Activated CD4-positive, alpha-beta T cell treated with anti-CD3 and anti-CD28 coated beads, Interleukin-2, amount 50 U/mL, for 24 hours (primary cell): ENCODE results near the gene C3orf62.
"Not testable (repeated sequence)": the region's sequence is repeated elsewhere in the genome, so short reads cannot be mapped to it uniquely, and the experiment has no call there.

Experiments
- DNase-seq, 2 donors: peaks; one replicate each; pipeline ENCODE4 v3.0.0-alpha.2; 2020; ENCODE audit warnings: low read depth in 1 of 2, low spot score in 1 of 2

The C3orf62 gene

DNA sequence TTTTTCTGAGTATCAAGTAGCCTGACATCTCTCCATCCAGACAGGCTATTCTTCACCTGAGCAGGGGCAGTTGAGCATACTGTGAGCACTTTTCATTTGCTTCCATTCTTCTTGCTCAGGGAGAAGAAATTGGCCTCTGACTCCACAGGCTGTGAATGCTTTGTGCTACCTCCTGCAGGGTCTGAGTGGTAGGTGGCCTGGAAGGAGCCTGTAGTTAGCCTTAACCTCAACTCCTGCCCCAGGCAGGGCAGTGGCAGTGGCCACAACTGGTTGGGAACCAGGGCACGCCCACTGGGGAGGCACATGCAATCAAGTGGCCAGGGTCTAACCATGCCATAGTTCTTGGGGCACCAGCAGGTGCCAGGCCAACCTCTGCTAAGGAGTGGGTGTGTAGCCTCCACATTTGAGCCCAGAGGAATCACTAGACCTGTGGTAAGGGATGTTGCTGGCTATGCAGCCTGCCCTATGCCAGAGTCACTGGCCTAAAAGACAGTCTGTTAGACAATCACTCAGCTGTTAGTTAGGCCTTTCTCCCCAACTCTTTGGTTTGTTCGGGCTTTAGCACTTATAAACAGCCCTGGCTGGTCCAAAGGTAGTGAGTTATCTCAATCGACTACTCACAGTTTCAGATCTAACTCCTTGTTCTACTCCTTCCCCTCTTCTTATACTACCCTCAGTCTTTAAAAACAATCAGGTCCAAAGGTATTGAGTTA, 7.4 kb downstream of the C3orf62 start:
- no peak for DNase-seq

DNA sequence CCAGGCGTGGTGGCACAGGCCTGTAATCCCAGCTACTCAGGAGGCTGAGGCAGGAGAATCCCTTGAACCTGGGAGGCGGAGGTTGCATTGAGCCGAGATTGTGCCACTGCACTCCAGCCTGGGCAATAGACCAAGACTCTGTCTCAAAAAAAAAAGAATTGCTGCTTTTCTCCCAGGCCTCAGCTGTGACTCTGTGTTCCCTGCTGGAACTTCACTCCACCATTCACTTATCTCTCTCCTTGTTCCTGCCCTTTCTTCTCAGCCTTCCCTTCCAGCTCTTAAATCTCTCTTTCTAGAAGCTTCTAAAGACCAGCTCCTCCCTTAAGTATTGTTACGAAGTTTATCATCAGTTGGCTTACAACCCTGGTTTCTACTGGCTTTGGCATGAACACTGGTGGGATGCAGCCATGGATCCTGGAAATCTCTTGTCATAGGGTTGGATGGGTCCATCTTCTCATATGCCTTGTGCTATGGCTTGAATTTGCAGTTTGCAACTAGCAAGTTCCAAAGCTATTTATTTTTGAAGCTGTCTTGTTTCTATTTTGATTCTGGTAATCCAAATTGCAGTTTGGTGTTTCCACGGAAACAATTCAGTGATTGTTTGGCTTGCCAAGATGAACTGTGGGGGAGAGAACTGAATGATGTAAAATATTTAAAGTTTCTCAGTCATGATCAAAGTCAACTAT, 10.5 kb downstream of the C3orf62 start:
- DNase-seq: no peak

DNA sequence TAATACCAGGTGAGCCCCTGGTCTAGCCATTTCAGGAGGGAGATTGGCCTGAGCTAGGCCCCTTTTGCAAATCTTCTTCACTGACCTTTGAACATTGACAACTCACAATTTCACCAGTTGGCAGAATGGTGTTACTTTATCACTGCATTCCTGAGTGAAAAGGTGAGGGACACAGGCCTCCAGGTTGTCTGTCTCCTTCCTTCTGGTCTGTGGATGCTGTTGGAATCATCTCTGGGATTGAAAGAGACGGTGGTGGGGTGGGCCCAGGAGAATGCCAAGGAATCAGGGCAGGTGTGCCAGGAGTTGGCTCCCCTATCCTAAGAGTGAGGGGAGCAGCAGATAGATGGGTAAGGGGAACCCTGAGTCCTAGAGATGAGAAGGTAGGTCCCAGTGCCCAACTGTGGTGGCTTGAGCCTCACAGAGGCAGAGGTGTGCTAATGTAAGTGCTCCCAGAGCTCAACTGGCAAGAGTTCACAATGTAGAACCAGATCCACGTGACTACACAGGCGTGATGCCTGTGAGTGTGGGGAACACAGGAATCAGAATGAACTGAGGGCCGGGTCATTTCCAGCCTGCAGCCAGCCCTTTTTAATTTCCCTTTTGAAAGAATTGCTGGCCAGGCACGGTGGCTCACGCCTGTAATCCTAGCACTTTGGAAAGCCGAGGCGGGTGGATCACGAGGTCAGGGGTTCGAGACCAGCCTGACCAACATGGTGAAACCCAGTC, 11.2 kb downstream of the C3orf62 start:
- DNase-seq: no peak

GRCh38 chr3:49263159-49263889, 13.7 kb downstream of the C3orf62 start:
- DNase-seq: no peak

GRCh38 chr3:49260806-49261324, 16.2 kb downstream of the C3orf62 start:
- no peak for DNase-seq

GRCh38 chr3:49257187-49257586, 19.8 kb downstream of the C3orf62 start:
- DNase-seq: no peak

DNA sequence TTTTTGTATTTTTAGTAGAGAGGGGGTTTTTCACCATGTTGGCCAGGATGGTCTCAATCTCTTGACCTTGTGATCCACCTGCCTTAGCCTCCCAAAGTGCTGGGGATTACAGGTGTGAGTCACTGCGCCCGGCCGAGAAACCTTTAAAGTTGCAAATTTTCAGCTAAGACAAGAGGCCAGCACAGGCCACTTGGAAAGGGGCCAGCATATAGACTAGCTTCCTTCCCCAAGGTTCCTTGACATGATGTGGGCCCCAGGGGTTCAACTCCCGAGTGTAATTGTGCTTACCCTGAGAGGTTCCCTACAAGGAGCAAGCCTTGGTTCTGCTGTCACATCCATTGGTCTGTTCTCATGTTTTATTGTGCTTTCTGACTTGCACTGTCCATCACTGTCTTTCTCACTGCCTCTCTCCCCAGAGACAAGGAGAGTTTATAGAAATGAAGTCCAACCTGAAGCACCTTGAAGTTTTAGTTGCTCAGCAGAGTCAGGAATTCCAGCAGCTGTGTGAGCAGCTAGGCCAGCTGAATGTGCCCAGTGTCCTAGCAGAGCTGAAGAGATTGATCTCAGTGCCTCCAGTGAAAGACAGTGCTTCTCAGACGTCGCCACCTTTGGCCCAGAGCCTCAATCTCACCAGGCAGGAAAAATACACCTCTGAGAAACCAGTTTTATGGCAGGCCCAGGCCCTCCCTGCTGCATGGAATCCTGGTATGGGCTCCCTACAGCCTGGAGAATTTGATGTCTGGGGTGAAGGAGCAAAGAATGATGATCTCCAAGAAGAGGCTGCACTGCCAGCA, 21.1 kb downstream of the C3orf62 start:
- DNase-seq: no peak

GRCh38 chr3:49255112-49255511, 21.9 kb downstream of the C3orf62 start:
- no peak for DNase-seq

DNA sequence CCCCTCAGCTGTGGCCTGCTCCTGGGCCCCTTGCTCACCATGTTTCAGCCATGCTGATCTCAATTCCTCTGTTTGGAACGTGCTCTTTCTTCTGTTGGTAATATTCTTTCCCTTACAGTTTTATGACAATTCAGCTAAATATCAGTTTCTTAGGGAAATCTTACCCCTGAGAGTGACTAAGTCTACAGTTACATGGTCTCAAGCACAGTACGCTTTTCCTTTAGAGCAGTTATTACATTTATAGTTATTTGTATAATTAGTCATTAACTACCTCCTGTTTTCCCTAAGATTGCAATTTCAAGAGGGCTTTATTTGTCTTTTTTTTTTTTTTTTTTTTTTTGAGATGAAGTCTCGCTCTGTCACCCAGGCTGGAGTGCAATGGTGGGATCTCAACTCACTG, 23.5 kb downstream of the C3orf62 start:
- no peak for DNase-seq

- DNase-seq: no peak
Measured at GRCh38 chr3:49248840-49249227, 28.2 kb downstream of the C3orf62 start.

DNA sequence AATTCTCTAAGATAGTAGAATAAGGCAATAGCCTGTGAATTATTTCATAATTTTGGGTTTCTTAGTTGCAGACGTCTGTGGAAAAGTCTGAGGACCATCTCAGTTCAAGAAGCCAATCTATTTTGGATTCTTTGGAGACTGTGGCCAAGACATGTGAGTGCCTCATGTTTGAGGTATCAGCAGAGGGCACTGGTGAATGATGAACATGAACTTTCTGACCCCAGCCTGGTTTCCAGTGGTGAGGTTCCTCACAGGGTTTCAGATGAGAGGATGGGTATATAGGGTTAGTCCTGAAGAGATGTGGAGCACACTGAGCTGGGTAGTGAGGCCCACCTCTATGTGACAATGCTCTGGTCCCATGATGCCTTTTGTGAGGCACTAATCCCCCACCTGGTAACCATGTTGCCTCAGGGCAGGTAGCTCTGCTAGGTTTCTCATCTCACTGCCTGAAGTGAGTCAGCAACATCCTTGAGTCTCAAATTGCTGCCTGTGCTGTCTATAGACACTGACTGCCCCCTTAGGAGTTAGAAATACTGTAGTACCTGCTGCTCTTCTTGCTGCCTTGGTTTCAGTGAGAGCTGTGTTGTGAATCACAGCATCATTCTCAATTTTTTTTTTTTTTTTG, 32.3 kb downstream of the C3orf62 start:
- DNase-seq: no peak

DNA sequence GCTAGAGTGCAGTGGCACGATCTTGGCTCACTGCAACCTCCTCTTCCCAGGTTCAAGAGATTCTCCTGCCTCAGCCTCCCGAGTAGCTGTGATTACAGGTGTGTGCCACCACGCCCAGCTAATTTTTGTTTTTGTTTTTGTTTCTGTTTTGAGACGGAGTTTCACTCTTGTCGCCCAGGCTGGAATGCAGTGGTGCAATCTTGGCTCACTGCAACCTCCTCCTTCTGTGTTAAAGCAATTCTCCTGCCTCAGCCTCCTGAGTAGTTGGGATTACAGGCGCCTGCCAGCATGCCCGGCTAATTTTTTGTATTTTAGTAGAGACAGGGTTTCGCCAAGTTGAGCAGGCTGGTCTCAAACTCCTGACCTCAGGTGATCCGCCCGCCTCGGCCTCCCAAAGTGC, 36.9 kb downstream of the C3orf62 start:
- DNase-seq: not testable (repeated sequence)

DNA sequence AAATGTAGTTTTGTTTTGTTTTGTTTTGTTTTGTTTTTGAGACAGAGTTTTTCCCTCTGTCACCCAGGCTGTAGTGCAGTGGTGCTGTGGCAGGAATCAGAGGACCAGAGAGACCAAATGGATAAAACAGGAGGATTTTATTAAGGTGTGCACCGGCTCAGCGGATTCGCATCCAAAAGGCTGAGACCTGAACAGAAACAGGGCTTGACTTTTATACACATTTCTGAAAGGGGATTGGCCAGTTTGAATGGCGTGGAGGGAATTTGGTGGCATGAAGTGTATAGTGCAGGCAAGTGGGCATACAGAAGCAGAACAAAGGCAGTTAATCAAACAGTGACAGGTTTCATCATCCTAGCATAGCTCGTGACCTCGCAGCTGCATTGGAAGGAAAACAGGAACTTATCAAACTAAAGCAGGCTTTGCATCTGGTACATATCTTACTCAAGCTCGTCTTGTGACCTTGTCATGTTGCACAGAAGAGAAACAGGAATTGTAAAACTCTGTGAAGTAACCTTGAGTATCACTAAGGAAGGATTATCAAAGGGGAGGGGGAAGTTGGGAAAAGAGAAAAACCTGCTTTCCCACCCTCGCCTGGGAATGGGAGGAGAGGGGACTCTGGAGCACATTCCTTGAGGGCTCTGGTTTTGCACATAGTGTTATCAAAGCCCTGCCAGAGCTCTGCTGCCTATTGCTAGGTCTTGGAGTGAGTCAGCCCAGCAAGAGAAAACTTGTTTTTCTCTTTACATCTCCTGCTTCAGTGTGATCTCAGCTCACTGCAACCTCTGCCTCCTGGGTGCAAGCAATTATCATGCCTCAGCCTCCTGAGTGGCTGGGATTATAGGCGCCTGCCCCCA, 38.5 kb downstream of the C3orf62 start:
- no peak for DNase-seq

DNA sequence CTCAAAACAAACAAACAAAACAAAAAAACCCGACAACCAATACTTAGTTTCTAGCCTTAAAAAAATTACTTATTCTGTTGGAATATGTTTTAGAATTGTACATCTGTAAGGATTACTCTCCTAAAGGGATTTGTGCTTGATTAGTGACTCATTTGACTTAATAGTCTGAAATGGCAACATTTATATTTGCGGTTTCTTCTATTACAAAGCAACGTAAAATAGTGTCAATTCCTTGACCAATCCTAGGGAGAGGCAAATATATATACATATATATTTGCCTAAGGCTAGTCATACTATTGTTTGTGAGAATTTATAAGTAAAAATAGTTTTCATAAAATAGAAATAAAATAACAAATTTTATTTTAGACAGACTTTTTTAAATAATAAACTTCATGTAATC, 39.7 kb downstream of the C3orf62 start:
- no peak for DNase-seq

DNA sequence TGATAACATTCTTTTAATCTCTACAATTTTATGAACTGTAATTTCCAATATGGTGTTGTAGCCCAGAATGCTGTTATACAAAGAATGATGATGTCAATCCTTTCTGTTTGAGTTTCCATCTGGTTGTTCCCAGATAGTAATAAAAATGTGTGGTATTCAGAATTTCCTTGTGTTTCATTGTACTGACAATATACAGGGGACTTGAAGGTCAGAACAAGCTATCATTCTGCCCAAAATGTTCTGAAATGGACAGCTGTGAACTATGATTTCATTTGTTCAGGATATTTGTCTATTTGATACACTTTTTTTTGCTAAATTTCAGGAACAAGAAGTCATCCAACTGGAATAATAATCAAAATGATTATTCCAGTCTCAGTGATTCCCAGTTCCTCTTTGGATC, 40.8 kb downstream of the C3orf62 start:
- DNase-seq: no peak

DNA sequence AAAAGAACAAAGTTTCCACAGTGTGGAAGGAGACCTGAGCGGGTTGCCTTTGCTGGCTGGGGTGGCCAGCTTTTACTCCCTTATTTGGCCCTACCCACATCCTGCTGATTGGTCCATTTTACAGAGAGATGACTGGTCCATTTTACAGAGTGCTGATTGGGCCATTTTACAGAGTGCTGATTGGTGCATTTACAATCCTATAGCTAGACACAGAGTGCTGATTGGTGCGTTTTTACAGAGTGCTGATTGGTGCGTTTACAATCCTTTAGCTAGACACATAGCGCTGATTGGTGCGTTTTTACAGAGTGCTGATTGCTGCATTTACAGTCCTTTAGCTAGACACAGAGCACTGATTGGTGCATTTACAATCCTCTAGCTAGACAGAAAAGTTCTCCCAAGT, 48.2 kb downstream of the C3orf62 start:
- DNase-seq: not testable (repeated sequence)

DNA sequence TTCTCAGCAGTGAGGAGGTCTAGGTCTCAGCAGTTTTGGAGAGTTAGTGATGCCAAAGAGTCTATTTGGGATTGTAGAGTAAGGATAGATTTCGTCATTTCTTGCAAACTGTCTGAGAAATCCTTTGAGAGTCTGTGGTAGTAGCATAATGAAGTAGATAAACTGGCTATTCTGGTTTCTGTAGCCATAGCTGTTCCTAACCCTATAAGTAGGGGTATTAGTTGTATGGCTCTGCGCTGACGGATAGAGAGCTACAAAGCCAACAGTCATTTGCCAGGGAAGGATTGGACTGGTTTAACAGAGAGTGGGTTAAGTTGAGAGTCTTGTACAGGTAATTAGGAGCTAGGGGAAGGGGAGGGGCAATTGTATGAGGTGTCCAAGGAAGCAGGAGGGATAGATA, 55.0 kb downstream of the C3orf62 start:
- DNase-seq: no peak

DNA sequence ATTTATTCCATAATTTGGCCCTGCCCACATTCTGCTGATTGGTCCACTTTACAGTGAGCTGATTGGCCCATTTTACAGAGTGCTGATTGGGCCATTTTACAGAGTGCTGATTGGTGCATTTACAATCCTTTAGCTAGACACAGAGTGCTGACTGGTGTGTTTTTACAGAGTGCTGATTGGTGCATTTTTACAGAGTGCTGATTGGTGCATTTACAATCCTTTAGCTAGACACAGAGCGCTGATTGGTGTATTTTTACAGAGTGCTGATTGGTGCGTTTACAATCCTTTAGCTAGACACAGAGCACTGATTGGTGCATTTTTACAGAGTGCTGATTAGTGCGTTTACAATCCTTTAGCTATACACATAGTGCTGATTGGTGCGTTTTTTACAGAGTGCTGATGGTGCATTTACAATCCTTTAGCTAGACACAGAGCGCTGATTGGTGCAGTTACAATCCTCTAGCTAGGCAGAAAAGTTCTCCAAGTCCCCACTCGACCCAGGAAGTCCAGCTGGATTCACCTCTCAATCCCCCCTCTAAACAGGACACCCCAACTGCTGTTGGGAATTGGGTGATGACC, 56.0 kb downstream of the C3orf62 start:
- not testable (repeated sequence) for DNase-seq

DNA sequence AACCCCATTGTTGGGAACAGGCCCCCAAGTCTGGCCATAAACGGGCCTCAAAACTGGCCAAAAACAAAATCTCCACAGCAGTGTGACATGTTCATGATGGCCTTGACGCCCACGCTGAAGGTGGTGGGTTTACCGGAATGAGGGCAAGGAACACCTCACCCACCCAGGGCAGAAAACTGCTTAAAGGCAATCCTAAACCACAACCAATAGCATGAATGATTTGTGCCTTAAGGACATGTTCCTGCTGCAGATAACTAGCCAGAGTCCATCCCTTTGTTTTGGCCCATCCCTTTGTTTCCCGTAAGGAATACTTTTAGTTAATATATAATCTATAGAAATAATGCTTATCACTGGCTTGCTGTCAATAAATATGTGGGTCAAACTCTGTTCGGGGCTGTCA, 57.9 kb downstream of the C3orf62 start:
- no peak for DNase-seq
